AG09319 (cell line): ENCODE data around the gene LURAP1L.
A peak's percentile ranks its signal among the peaks of the same experiment; 100 is the strongest.

Source experiments
- DNase-seq: peaks from one replicate; pipeline ENCODE4 v3.0.0-alpha.2; 2010; ENCODE audit warnings: low read depth; ENCODE audit errors: extremely low read depth
- TF ChIP-seq, protein P1 (sequence below): IDR thresholded peaks from 2 replicates; pipeline ENCODE4 v1.5.1; 2011; ENCODE audit warnings: low read depth, mild to moderate bottlenecking, inconsistent platforms, low read length, moderate library complexity

Gene LURAP1L

DNA sequence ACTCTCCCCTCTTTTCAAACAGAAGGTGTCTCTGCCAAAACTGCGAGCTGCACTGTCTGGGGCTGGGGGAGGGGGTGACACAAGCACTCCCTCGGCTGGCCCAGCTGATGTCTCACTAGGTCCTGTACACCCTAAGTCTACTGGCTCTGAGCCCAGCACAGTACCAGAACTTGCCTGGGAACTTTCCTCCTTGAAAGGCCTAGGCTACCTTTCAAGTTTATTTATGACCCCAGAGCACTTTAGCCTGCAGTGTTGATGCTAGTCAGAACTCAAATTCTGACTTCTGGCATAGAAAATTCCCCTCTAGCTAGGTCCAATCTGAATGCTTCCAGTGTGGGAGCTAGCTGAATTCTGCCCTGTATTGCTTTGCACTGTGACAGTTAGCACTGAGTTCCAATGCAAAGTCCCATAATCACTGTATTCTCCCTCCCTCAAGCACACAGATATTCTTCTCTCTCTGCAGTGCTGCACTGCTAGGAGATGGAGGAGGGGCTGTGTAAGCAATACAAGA, 10.5 kb downstream of the LURAP1L start:
- TF ChIP-seq, protein P1, sequence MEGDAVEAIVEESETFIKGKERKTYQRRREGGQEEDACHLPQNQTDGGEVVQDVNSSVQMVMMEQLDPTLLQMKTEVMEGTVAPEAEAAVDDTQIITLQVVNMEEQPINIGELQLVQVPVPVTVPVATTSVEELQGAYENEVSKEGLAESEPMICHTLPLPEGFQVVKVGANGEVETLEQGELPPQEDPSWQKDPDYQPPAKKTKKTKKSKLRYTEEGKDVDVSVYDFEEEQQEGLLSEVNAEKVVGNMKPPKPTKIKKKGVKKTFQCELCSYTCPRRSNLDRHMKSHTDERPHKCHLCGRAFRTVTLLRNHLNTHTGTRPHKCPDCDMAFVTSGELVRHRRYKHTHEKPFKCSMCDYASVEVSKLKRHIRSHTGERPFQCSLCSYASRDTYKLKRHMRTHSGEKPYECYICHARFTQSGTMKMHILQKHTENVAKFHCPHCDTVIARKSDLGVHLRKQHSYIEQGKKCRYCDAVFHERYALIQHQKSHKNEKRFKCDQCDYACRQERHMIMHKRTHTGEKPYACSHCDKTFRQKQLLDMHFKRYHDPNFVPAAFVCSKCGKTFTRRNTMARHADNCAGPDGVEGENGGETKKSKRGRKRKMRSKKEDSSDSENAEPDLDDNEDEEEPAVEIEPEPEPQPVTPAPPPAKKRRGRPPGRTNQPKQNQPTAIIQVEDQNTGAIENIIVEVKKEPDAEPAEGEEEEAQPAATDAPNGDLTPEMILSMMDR = no peak
- no peak for DNase-seq

DNA sequence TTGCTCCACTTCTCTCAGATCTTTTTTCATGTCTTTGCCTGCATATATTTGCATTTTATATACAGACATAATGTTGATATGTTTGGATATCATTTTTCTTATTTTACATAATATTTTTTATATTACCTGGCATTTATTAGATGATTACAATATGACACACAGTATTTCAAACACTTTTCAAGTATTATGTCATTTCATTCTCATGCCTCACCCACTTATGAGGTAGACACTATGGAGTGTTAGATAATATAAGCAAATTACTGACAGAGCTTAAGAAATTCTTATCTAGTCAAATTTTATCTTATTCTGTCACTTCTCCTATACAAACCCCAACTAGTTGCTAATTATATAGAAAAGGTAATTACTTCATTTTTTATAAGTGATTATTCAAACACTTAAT, 11.1 kb downstream of the LURAP1L start:
- TF ChIP-seq, protein P1 = no peak
- DNase-seq = no peak

DNA sequence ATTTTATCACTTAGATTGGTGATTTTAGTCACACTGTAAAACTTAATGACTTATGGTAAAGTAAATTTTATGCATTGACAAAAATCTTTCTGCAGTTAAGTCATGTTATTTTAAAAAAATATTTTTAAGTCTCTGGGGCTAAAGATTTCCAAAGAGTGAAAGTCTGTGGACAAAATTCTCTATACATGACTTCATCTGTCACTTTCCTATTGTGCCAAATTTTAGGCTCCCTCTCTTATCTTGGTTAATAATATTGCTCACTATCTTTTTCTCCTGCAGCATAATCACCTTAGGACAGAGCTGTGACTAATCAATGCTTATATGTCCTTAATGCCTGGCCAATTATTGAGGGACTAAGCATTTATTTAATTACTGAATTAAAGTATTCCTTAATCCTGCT, 15.2 kb downstream of the LURAP1L start:
- TF ChIP-seq, protein P1 = no peak
- DNase-seq = no peak

DNA sequence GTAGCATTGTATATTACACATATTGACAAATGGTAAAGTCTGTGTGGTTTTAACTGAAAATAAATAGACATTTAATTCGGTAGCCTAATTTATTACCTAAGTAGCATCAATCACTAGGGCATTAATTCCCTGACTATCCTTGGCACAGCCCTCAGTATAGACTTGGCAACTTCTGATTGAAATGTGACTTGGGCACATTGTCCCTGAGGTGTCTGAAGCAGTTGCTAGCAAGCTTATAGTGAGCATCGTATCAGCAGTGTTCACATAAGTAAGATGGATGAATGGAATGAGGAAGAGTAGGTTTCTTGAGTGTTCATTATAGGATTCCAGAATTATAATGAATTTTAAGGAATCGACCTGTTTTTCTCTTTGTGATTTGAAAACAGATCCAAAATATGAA, 16.1 kb downstream of the LURAP1L start:
- DNase-seq = no peak
- TF ChIP-seq, protein P1 = no peak

DNA sequence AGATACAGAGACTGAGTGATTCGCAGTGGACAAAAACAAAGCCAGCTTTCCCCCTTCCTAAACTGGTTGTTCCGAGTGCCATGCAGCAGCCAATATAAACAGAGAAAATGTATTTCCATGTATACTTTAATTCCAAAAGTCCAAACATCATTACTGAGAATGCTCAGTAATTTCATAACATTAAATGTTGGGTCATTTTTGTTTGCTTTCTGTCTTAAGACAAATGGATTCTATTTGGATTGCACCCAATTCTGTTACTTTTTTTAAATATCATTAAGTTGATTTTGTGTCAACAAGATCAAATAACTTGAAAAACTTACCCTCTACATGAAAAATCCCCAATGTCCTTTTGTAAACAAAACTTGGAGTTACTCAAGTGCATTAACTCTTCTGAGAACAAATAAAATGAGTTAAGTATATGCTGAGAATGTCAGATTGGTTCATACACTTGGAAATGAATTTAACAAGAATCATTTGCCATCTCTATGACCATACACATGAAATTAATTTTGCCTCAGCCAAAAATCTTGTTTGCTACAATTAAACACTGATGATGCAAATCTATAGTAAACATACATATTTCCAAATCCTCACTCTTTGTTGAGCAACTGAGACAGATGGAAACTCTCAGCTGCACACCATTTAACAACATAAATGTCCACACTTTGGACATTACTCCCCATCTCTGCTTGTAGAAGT, 19.4 kb downstream of the LURAP1L start:
- TF ChIP-seq, protein P1 = no peak
- DNase-seq = peak; percentile 58

DNA sequence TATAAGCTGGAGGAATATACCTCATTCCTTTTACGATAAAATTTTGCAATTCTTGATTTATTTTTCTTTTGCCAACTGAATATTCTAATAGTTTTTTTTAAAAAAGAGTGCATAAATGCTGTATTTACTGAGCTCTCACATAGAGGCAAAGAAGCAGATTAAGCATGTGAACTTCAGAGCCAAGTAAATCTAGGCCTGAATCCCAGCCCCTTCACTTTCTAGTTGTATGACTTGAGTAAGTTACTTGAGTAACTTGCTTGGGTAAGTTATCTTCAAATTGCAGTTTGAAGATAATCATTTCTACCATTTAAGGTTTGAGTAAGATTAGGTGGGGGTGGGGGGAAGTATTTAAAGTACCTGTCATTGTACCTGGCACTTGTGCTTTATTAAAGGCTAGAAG, 21.8 kb downstream of the LURAP1L start:
- DNase-seq = no peak
- TF ChIP-seq, protein P1 = no peak

DNA sequence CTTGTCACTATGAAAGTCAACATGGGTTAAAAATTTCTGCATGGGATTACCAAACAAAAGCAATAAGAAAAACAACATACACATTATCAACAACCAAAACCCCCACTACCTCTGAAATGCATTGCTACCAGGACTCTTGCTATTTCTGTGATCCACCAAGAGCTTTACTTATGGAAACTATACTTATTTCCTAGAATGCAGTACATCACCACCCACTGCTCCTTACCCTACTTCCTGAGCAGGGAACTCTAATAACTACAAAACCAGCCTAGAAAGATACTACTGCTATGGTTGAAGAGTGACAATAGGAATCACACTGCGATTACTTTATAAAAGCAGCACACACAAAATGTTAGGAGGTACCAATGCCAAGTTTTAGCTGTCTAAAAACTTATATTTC, 22.2 kb downstream of the LURAP1L start:
- TF ChIP-seq, protein P1 = no peak
- DNase-seq = no peak
